Esophagus squamous epithelium (tissue), 5 donors: ENCODE results near the gene CRTC2. TPM values are rescaled to one million over a fixed set of nuclear protein-coding genes. Genes with fewer than 3 reads are reported as not detected.

Experiments
- DNase-seq: peaks from one replicate; lab custom pipeline; 2025; lab: John Stamatoyannopoulos, UW
- H3K27ac ChIP-seq, 4 donors: fragments of 200-600 bp; sonication (generic); one replicate each; pipeline ENCODE4 v1.5.1; 2016 to 2019; ENCODE audit warnings: mild to moderate bottlenecking in 1 of 4
- H3K27me3 ChIP-seq, 4 donors: fragments of 200-600 bp; sonication (generic); 1 replicate in 3 of 4; 2 replicates in 1 of 4; pipeline versions ENCODE4 v1.5.1 to v1.6.0; 2017 to 2021; ENCODE audit warnings: antibody characterized with exemption in 1 of 4
- H3K36me3 ChIP-seq, 3 donors: fragments of 200-600 bp; sonication (generic); one replicate each; pipeline ENCODE4 v1.5.1; 2016 to 2019
- H3K4me1 ChIP-seq, 3 donors: fragments of 200-600 bp; sonication (generic); one replicate each; pipeline ENCODE4 v1.5.1; 2017 to 2019
- H3K4me3 ChIP-seq, 4 donors: fragments of 200-600 bp; sonication (generic); 1 replicate in 3 of 4; 2 replicates in 1 of 4; pipeline ENCODE4 v1.5.1; 2016 to 2019; ENCODE audit warnings: mild to moderate bottlenecking in 2 of 4, moderate library complexity in 1 of 4
- H3K9me3 ChIP-seq, 3 donors: fragments of 200-600 bp; sonication (generic); one replicate each; pipeline ENCODE4 v1.5.1; 2016 to 2019
- POLR2A ChIP-seq, 4 donors: fragments of 450-650 bp; IDR thresholded peaks; one replicate each; pipeline ENCODE4 v1.6.1; 2017; ENCODE audit warnings: antibody characterized with exemption in 4 of 4, mild to moderate bottlenecking in 4 of 4, moderate library complexity in 3 of 4
- WGBS, 2 donors: methylation state at CpG; one replicate each; pipeline ENCODE4 v1.1.5; 2018; 5-methylcytosine and 5-hydroxymethylcytosine counted together
- intact Hi-C: fragments of 100-400 bp; cut with DNase I; formaldehyde crosslinking; loops from one replicate; pipeline ENCODE4 v1.15.0; 2022
- total RNA-seq, 4 donors: library from RNA; depleted of rRNA; stranded (reverse); fragments of >200 nt; gene quantifications; one replicate each; pipeline ENCODE4 v1.1.0, GENCODE V29; 2016
- TF ChIP-seq, protein P1 (sequence below), 6 experiments: fragments of 450-650 bp in 4 of 6; fragments of 200-600 bp in 2 of 6; sonication (generic) in 2 of 6; IDR thresholded peaks; one replicate each; pipeline ENCODE4 v1.5.1; 2016 to 2019; ENCODE audit warnings: antibody characterized with exemption in 6 of 6, mild to moderate bottlenecking in 4 of 6, moderate library complexity in 4 of 6
- donor health status: DM: yes; HTN: yes; CAD: no.

Gene CRTC2
- total RNA-seq, 4 donors from 2014 or later, result 7.5 to 13.2 (median 8.0) TPM

DNA sequence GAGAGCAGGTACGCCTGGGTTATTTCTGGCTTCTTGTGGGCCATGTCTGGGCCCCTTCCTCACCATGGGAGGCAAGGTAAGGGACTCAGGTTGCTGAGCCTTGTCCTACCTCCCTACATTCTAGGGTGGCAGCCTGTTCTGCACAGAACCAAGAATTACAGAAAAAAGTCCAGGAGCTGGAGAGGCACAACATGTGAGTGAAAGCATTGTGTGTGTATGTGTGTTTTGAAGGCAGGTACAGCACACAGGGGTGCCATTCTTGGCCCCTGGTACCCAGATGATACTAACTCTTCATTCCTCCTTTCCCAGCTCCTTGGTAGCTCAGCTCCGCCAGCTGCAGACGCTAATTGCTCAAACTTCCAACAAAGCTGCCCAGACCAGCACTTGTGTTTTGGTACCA, 14.7 kb upstream of the CRTC2 start:
- H3K4me3 ChIP-seq, result no peak overlapping the region
- peaks cover 0 to 31% (median 23%) of the 10 kb centered on the region in 3 donors for H3K4me1 ChIP-seq
- WGBS, 2 donors, result 92 to 93% methylated on average over 3 of the region's 3 CpGs
- H3K27me3 ChIP-seq, result no peaks in the 10 kb centered on the region
- no peak overlapping the region for H3K27ac ChIP-seq
- intact Hi-C loops, result no loop called here
- TF ChIP-seq POLR2A (IDR thresholded peaks at IDR 0.05), result no peak
- TF ChIP-seq, protein P1, sequence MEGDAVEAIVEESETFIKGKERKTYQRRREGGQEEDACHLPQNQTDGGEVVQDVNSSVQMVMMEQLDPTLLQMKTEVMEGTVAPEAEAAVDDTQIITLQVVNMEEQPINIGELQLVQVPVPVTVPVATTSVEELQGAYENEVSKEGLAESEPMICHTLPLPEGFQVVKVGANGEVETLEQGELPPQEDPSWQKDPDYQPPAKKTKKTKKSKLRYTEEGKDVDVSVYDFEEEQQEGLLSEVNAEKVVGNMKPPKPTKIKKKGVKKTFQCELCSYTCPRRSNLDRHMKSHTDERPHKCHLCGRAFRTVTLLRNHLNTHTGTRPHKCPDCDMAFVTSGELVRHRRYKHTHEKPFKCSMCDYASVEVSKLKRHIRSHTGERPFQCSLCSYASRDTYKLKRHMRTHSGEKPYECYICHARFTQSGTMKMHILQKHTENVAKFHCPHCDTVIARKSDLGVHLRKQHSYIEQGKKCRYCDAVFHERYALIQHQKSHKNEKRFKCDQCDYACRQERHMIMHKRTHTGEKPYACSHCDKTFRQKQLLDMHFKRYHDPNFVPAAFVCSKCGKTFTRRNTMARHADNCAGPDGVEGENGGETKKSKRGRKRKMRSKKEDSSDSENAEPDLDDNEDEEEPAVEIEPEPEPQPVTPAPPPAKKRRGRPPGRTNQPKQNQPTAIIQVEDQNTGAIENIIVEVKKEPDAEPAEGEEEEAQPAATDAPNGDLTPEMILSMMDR (IDR thresholded peaks at IDR 0.05), result no peak
- H3K36me3 ChIP-seq, result peaks cover 8 to 40% (median 14%) of the 10 kb centered on the region in 3 donors
- DNase-seq, result no peak
- H3K9me3 ChIP-seq, result no peaks in the 10 kb centered on the region

DNA sequence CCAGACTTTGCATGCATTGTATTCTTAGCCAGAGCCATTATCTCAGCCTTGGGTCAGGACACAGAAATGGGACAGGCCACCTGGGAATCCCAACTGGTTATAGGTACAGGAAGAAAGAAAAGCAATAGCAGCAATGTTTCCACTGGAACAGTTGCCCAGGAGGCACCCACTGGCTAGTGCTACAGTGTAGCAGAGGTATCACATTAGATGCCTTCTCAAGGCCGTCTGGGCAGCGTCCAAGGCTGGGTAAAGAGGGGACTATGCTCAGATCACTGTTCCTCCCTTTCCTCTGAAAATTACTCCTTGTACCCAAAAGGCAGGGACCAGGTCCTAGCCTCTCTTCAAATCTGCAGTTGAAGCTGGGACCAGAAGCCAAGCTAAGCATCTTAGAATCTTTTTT, 11.9 kb upstream of the CRTC2 start:
- intact Hi-C loops, result no loop called here
- Histone ChIP-seq H3K4me3 (no peak overlapping the region), H3K27me3 (no peaks in the 10 kb centered on the region), H3K27ac (no peak overlapping the region), H3K4me1 (peaks cover 11 to 33% (median 19%) of the 10 kb centered on the region in 3 donors), H3K9me3 (no peaks in the 10 kb centered on the region), H3K36me3 (peaks cover 8 to 30% (median 11%) of the 10 kb centered on the region in 3 donors)
- no peak for DNase-seq
- TF ChIP-seq POLR2A (IDR thresholded peaks at IDR 0.05), result no peak
- TF ChIP-seq, protein P1 (IDR thresholded peaks at IDR 0.05), result no peak
- WGBS, 2 donors, result 84 to 87% methylated on average over 2 of the region's 2 CpGs

DNA sequence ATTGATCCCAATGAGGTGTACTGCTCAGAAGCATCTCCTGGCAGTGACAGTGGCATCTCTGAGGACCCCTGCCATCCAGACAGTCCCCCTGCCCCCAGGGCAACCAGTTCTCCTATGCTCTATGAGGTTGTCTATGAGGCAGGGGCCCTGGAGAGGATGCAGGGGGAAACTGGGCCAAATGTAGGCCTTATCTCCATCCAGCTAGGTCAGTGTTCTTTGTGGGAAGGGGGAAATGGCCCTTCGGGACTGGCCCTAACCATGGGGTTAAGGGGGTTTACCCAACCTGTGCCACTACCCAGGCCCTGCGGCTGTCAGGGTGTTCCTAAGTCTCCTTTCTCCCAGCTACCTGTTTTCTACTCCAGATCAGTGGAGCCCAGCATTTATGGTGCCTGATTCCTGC, 10.6 kb upstream of the CRTC2 start:
- H3K9me3 ChIP-seq, result no peaks in the 10 kb centered on the region
- H3K27me3 ChIP-seq, result no peaks in the 10 kb centered on the region
- 100% methylated on average over 1 of the region's 2 CpGs; no CpG with 5 or more reads in 1 of the 2 donors for WGBS, 2 donors
- H3K4me1 ChIP-seq, result peaks cover 11 to 45% (median 26%) of the 10 kb centered on the region in 3 donors
- intact Hi-C loops, result no loop called here
- no peak for TF ChIP-seq POLR2A (IDR thresholded peaks at IDR 0.05)
- TF ChIP-seq, protein P1 (IDR thresholded peaks at IDR 0.05), result no peak
- peaks cover 0 to 17% (median 3%) of the 10 kb centered on the region in 3 donors for H3K36me3 ChIP-seq
- H3K4me3 ChIP-seq, result peak overlapping the region in 2 of 4 donors; percentile 56 to 77
- H3K27ac ChIP-seq, result peak overlapping the region in 2 of 4 donors; percentile 92 to 93
- no peak for DNase-seq

DNA sequence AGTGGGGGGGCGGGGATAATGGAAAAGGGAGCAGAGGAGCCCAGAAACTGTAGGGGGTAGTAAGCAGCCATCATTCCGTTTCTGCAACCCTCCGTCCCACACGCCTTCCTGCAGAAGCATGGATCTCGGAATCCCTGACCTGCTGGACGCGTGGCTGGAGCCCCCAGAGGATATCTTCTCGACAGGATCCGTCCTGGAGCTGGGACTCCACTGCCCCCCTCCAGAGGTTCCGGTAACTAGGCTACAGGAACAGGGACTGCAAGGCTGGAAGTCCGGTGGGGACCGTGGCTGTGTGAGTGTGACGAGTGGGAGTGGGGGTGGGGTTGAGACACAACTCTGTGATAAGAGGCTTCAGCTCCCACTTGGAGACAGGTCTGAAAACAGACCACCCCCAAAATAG, 10.0 kb upstream of the CRTC2 start:
- Histone ChIP-seq H3K9me3 (no peaks in the 10 kb centered on the region), H3K27me3 (no peaks in the 10 kb centered on the region), H3K36me3 (peaks cover 0 to 11% (median 0%) of the 10 kb centered on the region in 3 donors), H3K27ac (peak overlapping the region; percentile 92 to 93 (median 92)), H3K4me1 (peaks cover 11 to 49% (median 26%) of the 10 kb centered on the region in 3 donors), H3K4me3 (peak overlapping the region; percentile 53 to 77 (median 60))
- intact Hi-C loops, result no loop called here
- TF ChIP-seq, protein P1 (IDR thresholded peaks at IDR 0.05), result no peak
- no peak for TF ChIP-seq POLR2A (IDR thresholded peaks at IDR 0.05)
- 22 to 44% methylated on average over 7 to 9 of the region's 13 CpGs for WGBS, 2 donors
- DNase-seq, result no peak

DNA sequence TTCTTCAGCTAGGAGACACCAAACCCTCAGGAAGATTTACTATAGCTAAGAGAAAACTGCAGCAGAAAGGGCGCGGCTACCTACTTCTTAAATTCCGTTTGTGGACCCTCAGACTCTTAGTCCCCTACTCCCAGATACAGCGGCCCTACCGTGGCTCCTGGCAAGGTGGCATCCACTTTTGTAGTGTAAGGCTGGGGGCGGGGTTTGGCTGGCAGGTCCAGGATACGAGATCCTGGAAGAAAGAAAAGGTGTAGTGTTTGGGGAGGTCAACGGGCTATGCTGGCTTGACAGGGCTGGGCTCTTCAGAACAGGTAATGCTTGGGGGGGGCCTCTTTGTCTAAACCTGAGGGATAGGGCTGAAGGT, 9.6 kb upstream of the CRTC2 start:
- peak overlapping the region; percentile 92 to 93 (median 92) for H3K27ac ChIP-seq
- no peak for TF ChIP-seq POLR2A (IDR thresholded peaks at IDR 0.05)
- TF ChIP-seq, protein P1 (IDR thresholded peaks at IDR 0.05), result no peak
- H3K4me3 ChIP-seq, result peak overlapping the region; percentile 53 to 77 (median 60)
- H3K9me3 ChIP-seq, result no peaks in the 10 kb centered on the region
- peaks cover 11 to 50% (median 26%) of the 10 kb centered on the region in 3 donors for H3K4me1 ChIP-seq
- intact Hi-C loops, result no loop called here
- no peak for DNase-seq
- H3K36me3 ChIP-seq, result peaks cover 0 to 7% (median 0%) of the 10 kb centered on the region in 3 donors
- no peaks in the 10 kb centered on the region for H3K27me3 ChIP-seq
- WGBS, 2 donors, result 0 to 6% methylated on average over 8 of the region's 8 CpGs
